GM18511 (cell line): Measurements from ENCODE around the gene LHX1.

Source experiments
- ATAC-seq: cut with Tn5 transposase; IDR thresholded peaks from one replicate; pipeline ENCODE4 v1.9.1; 2021; ENCODE audit warnings: mild to moderate bottlenecking, moderate library complexity; ENCODE audit not compliant: unreplicated experiment

The LHX1 gene

GRCh38 chr17:36950027-36950426 lies 12.8 kb downstream of the LHX1 start:
- ATAC-seq = no peak

- no peak for ATAC-seq
Measured at GRCh38 chr17:36951084-36951789, 14.0 kb downstream of the LHX1 start.

GRCh38 chr17:36971508-36971907 lies 34.2 kb downstream of the LHX1 start:
- no peak for ATAC-seq

- ATAC-seq = no peak
Measured at GRCh38 chr17:36972186-36972700, 35.0 kb downstream of the LHX1 start.

GRCh38 chr17:36972905-36973304 lies 35.6 kb downstream of the LHX1 start:
- ATAC-seq = no peak

- no peak for ATAC-seq
Measured at GRCh38 chr17:36975922-36976515, 38.7 kb downstream of the LHX1 start.

- no peak for ATAC-seq
Measured at GRCh38 chr17:36977066-36977465, 39.8 kb downstream of the LHX1 start.

GRCh38 chr17:36977568-36977967 lies 40.3 kb downstream of the LHX1 start:
- no peak for ATAC-seq

- no peak for ATAC-seq
Measured at GRCh38 chr17:36978810-36979564, 41.7 kb downstream of the LHX1 start.

- ATAC-seq = no peak
Measured at GRCh38 chr17:36979565-36979941, 42.3 kb downstream of the LHX1 start.

GRCh38 chr17:36980280-36980761 lies 43.0 kb downstream of the LHX1 start:
- ATAC-seq = no peak

- no peak for ATAC-seq
Measured at GRCh38 chr17:36983618-36984017, 46.3 kb downstream of the LHX1 start.

- ATAC-seq = no peak
Measured at GRCh38 chr17:36989173-36989572, 51.9 kb downstream of the LHX1 start.

- no peak for ATAC-seq
Measured at GRCh38 chr17:36992701-36993100, 55.4 kb downstream of the LHX1 start.

GRCh38 chr17:36993227-36993626 lies 56.0 kb downstream of the LHX1 start:
- no peak for ATAC-seq
